Cardiac fibroblast (primary cell): ENCODE results near the gene FASN.
"Not testable (repeated sequence)": the region's sequence is repeated elsewhere in the genome, so short reads cannot be mapped to it uniquely, and the experiment has no call there.

Source experiments
- DNase-seq, 2 donors: peaks; one replicate each; pipeline versions ENCODE4 v3.0.0 to v3.0.0-alpha.2; 2010; ENCODE audit warnings: low read depth in 2 of 2
- H3K4me3 ChIP-seq, 2 donors: replicated peaks in 1 of 2; 1 replicate in 1 of 2; 2 replicates in 1 of 2; pipeline ENCODE4 v1.5.1; 2011; ENCODE audit warnings: low read depth in 2 of 2, low read length in 2 of 2, mild to moderate bottlenecking in 2 of 2, moderate library complexity in 1 of 2
- CTCF ChIP-seq: IDR thresholded peaks from one replicate; pipeline ENCODE4 v1.5.1; 2011; ENCODE audit warnings: low read depth, mild to moderate bottlenecking, low read length, inconsistent platforms

Gene FASN

GRCh38 chr17:82039695-82040299, 58.2 kb downstream of the FASN start:
- DNase-seq, result no peak
- H3K4me3 ChIP-seq, result no peak overlapping the region
- no peak for TF ChIP-seq CTCF

- H3K4me3 ChIP-seq, DNase-seq: not testable (repeated sequence)
These were observed 59.1 kb downstream of the FASN start for GRCh38 chr17:82038796-82039409.

GRCh38 chr17:82037889-82038195, 60.2 kb downstream of the FASN start:
- peak overlapping the region; percentile 17 to 65 for H3K4me3 ChIP-seq
- no peak for TF ChIP-seq CTCF
- no peak for DNase-seq

- peak; percentile 34 for TF ChIP-seq CTCF
- peak within 1 kb of the TSS; percentile 65 to 74 for H3K4me3 ChIP-seq
- DNase-seq, result peak; percentile 97
These were observed 60.7 kb downstream of the FASN start, which contains the start of gene DCXR for GRCh38 chr17:82037092-82037888. DCXR (minus strand) TSS chr17:82037697; CDS start chr17:82037682, 15 bp downstream.

GRCh38 chr17:82036634-82037091, 61.4 kb downstream of the FASN start:
- TF ChIP-seq CTCF, result no peak
- H3K4me3 ChIP-seq, result peak overlapping the region; percentile 65 to 74
- no peak for DNase-seq

- DNase-seq, result no peak
- H3K4me3 ChIP-seq, result peak overlapping the region; percentile 65 to 74
- TF ChIP-seq CTCF, result no peak
These were observed 61.9 kb downstream of the FASN start for GRCh38 chr17:82035956-82036633.

GRCh38 chr17:82035488-82035887, 62.5 kb downstream of the FASN start:
- no peak for TF ChIP-seq CTCF
- no peak for DNase-seq
- no peak overlapping the region for H3K4me3 ChIP-seq
